B cell (primary cell): ENCODE data around the gene STUM.

ENCODE experiments used
- CTCF ChIP-seq: fragments of 200-600 bp; IDR thresholded peaks from one replicate; pipeline ENCODE4 v1.8.0; 2022; ENCODE audit warnings: antibody characterized with exemption, mild to moderate bottlenecking
- EZH2 ChIP-seq: IDR thresholded peaks from 2 replicates; pipeline ENCODE4 v1.6.1; 2012; ENCODE audit warnings: borderline replicate concordance, low read depth, mild to moderate bottlenecking, moderate library complexity, low read length; ENCODE audit not compliant: insufficient read depth, poor library complexity, severe bottlenecking

DNA sequence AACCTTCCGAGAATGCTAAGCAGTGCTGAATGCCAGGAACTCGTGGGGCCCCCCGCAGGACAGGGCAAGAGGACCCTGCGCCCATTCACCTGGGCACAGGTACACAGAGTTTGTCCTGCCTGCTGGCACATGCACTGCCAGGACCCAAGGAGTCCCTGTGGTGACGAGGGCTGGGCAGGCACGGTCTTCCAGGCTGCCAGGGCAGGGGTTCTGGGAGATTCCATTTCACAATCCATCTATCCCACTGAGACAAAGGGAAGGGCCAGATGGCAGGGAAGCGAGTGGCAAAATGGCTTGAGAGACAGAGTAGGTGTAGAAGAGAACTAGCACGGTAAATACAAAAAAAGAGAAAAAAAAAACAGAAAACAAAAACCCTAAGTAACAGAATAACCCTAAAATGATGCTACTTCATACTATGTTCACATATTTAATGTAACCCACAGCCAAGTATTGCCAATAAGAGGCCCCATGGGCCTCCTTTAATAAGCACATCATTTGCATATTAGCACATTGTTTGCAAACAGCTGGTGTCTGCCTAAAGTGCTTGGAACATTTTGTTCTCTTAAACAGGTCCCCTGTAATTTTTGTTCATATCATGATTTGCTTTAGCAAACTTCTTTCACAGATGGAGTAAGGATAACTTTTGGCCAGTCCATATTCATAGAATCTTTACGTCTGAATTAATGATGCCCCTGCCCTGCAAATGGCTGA, 83.8 kb downstream of the STUM start:
- TF ChIP-seq CTCF (no peak), EZH2 (no peak)
